Activated CD4-positive, alpha-beta T cell treated with anti-CD3 and anti-CD28 coated beads for 36 hours (primary cell): ENCODE data around the gene NT5DC3. TPM values are rescaled to one million over a fixed set of nuclear protein-coding genes. Genes with fewer than 3 reads are reported as not detected.

Source experiments
- ATAC-seq: fragments of 200-7000 bp; cut with Tn5 transposase; one replicate; pipeline ENCODE4 v1.10.0; 2021; ENCODE audit warnings: mild to moderate bottlenecking, moderate library complexity
- CTCF ChIA-PET: fragments of 350-600 bp; sonication (Branson Sonifier 250); formaldehyde crosslinking; loops from one replicate; lab custom pipeline; 2021; ENCODE audit warnings: antibody characterized with exemption; lab: Charles Lee
- POLR2A ChIA-PET: fragments of 350-600 bp; sonication (Branson Sonifier 250); formaldehyde crosslinking; loops from one replicate; lab custom pipeline; 2021; ENCODE audit warnings: antibody characterized with exemption, inconsistent platforms; lab: Charles Lee
- DNase-seq: peaks from one replicate; pipeline ENCODE4 v3.0.0-alpha.2; 2020
- H3K27ac Mint-ChIP-seq: one replicate; pipeline ENCODE4 v1.8.0; 2021; ENCODE audit warnings: mixed read lengths
- H3K27me3 Mint-ChIP-seq: one replicate; pipeline ENCODE4 v1.8.0; 2021; ENCODE audit warnings: mixed read lengths
- H3K36me3 Mint-ChIP-seq: one replicate; pipeline ENCODE4 v1.8.0; 2021; ENCODE audit warnings: low read depth, mixed read lengths
- H3K4me1 Mint-ChIP-seq: one replicate; pipeline ENCODE4 v1.8.0; 2021; ENCODE audit warnings: mixed read lengths
- H3K4me3 Mint-ChIP-seq: one replicate; pipeline ENCODE4 v1.8.0; 2021; ENCODE audit warnings: mild to moderate bottlenecking, moderate library complexity, mixed read lengths
- H3K9me3 Mint-ChIP-seq: one replicate; pipeline ENCODE4 v1.8.0; 2021; ENCODE audit warnings: low read depth, mixed read lengths
- intact Hi-C, 2 experiments: fragments of 100-400 bp; cut with DNase I in 1 of 2; cut with micrococcal nuclease in 1 of 2; formaldehyde crosslinking; loops; one replicate each; pipeline versions ENCODE4 v1.14.2 to v1.15.1; 2022 to 2024; cut with DNase I, micrococcal nuclease
- total RNA-seq, 2 experiments: library from RNA; stranded (reverse); gene quantifications; one replicate each; pipeline ENCODE4 v1.2.3, GENCODE V29; 2021

Gene NT5DC3
- total RNA-seq, 2 experiments from 2014 or later: 7.3 to 8.9 TPM

DNA sequence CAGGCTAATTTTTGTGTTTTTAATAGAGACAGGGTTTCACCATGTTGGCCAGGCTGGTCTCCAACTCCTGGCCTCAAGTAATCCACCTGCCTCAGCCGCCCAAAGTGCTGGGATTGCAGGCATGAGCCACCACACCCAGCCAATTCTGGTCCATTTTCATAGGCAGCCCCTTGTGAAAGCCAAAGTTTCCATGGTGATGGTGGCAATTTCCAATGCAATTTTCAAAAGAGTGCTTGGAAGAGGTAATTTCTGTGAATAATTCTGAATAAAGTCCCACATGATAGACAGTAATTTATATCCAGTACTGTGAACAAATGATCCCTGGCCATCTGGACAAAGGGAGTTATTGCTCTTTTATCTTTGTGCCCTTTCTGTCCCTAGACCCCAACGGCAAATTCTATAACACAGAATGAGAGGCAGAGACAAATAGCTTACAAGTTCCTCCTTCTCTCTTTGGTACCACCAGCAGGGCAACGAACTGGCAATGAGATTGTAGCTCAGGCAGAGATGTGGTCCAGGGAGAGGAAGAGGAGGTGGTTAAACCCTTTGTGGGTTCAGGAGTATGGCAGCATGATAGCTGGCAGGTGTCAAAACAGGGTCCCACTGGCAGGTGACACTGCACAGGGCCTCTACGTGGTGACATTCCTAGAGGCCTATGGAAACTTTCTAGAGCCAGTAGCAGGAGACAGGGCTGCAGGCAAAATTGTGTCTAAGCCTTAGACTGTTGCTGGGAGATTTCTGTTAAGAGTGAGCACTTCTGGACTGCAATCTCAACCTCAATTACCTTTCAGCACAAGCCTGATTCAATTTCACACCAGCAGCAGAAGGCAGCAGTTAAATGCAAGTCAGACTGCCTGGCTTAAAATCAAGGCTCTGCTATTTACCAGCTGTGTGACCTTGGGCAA lies 46.5 kb downstream of the NT5DC3 start:
- POLR2A ChIA-PET: interaction anchor here (0.6 kb wide), 1 partner anchor 1273 kb away, joined by 7 read pairs; no protein-coding TSS in a partner anchor
- H3K4me3 Mint-ChIP-seq: no peak overlapping the region
- ATAC-seq: no peak
- no peak overlapping the region for H3K27ac Mint-ChIP-seq
- DNase-seq: no peak
- no peaks in the 10 kb centered on the region for H3K9me3 Mint-ChIP-seq
- H3K36me3 Mint-ChIP-seq: peaks cover 20% of the 10 kb centered on the region
- H3K27me3 Mint-ChIP-seq: no peaks in the 10 kb centered on the region
- intact Hi-C loops: no loop called here
- CTCF ChIA-PET: no interaction called here
- no peaks in the 10 kb centered on the region for H3K4me1 Mint-ChIP-seq

DNA sequence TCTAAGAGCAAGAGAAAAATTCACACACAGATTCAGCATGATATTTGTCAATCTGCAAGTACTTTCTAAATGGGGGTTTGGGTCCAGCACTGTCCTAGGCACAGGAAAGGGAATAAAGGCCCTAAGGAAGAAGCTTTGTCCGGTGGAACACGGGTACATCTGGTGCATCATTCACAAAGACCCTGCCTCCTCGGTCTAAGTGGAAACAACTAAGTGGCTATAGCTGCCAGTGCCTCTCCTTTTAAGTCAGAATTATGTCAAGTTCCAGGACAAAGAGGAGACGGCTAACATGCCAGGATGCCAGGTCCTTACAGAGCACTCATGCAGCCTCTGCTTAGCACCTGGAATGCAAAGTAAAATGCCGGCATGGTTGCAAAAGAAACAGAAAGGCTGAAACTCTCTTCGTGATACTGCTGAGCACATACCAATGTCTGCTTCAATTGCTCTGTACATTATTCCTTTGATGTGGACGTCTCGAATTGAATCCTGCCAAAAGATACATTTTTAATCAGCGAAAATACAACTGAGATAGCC lies 47.5 kb downstream of the NT5DC3 start:
- intact Hi-C loops: no loop called here
- POLR2A ChIA-PET: no interaction called here
- Mint-ChIP-seq H3K27ac (no peak overlapping the region), H3K27me3 (no peaks in the 10 kb centered on the region), H3K4me3 (no peak overlapping the region), H3K4me1 (no peaks in the 10 kb centered on the region), H3K36me3 (peaks cover 20% of the 10 kb centered on the region), H3K9me3 (no peaks in the 10 kb centered on the region)
- ATAC-seq (no peak), DNase-seq (no peak)
- CTCF ChIA-PET: no interaction called here

DNA sequence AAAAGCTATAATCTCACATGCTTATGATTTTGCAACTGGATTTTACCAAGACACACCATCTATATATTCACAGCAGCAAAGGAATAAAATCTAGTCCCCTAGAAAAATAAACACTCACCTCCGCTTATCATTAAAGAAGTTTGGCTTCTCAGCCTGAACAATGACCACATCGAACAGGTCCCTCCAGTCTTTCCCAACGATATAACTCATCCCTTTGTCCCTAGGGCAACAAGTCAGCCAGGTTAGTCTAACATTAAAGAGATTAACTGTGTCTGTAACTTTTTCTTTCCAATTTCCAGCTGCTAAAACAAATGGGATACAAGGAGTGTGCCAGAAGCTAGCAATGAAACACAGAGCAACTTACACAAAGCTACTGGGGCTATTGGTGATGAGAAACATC lies 48.0 kb downstream of the NT5DC3 start:
- H3K9me3 Mint-ChIP-seq: no peaks in the 10 kb centered on the region
- H3K27me3 Mint-ChIP-seq: no peaks in the 10 kb centered on the region
- peaks cover 16% of the 10 kb centered on the region for H3K36me3 Mint-ChIP-seq
- intact Hi-C loops: no loop called here
- CTCF ChIA-PET: no interaction called here
- H3K27ac Mint-ChIP-seq: no peak overlapping the region
- H3K4me3 Mint-ChIP-seq: no peak overlapping the region
- ATAC-seq (no peak), DNase-seq (no peak)
- POLR2A ChIA-PET: no interaction called here
- no peaks in the 10 kb centered on the region for H3K4me1 Mint-ChIP-seq

DNA sequence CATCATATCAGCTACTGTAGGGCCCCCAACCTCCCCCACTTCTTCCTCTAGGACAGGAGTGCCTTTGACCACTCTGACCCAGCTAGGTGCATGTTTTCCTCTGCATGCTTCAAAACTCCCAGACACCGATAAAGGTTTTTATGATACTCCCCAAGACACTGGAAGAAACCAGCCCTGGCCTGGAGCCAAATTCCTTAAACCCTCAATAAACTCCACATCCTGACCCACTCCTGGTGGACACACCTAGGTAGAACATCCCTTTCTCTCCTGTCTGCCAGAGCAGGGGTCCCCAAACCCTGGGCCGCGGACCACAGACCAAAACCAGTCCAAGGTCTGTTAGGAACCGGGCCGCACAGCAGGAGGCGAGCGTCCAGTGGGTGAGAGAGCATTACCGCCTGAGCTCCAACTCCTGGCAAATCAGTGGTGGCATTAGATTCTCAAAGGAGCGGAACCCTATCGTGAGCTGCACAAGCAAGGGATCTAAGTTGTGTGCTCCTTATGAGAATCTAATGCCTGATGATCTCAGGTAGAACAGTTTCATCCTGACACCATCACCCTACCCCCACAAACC lies 49.6 kb downstream of the NT5DC3 start:
- Mint-ChIP-seq H3K36me3 (peaks cover 9% of the 10 kb centered on the region), H3K27me3 (no peaks in the 10 kb centered on the region), H3K4me3 (no peak overlapping the region), H3K4me1 (no peaks in the 10 kb centered on the region), H3K27ac (no peak overlapping the region), H3K9me3 (no peaks in the 10 kb centered on the region)
- intact Hi-C loops: no loop called here
- CTCF ChIA-PET: interaction anchor here (0.6 kb wide), 1 partner anchor 17 kb away, joined by 3 read pairs; no protein-coding TSS in a partner anchor
- no peak for ATAC-seq
- POLR2A ChIA-PET: no interaction called here
- DNase-seq: no peak

DNA sequence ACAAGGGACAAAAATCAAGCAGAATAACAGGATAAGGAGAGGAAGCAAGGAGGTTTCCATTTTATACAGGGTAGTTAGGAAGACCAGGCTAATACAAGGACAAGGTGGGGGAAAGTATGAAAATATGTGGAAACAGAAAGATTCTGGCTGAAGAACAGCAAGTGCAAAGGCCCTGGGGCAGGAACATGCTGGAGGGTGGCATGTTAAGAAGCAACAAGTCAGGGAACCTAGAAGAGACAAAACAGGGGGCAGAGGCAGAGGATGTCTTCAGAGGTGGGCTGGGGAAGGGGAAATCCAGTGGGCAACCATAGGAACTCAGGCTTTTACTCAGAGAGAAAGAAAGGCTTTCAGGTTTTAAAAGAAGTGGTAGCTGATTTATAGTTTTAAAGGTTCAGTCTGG lies 54.8 kb downstream of the NT5DC3 start:
- DNase-seq: no peak
- intact Hi-C loops: no loop called here
- ATAC-seq: no peak
- H3K36me3 Mint-ChIP-seq: peaks cover 22% of the 10 kb centered on the region
- H3K27ac Mint-ChIP-seq: no peak overlapping the region
- ChIA-PET POLR2A (no interaction called here), CTCF (no interaction called here)
- no peaks in the 10 kb centered on the region for H3K9me3 Mint-ChIP-seq
- no peaks in the 10 kb centered on the region for H3K4me1 Mint-ChIP-seq
- no peak overlapping the region for H3K4me3 Mint-ChIP-seq
- H3K27me3 Mint-ChIP-seq: no peaks in the 10 kb centered on the region

DNA sequence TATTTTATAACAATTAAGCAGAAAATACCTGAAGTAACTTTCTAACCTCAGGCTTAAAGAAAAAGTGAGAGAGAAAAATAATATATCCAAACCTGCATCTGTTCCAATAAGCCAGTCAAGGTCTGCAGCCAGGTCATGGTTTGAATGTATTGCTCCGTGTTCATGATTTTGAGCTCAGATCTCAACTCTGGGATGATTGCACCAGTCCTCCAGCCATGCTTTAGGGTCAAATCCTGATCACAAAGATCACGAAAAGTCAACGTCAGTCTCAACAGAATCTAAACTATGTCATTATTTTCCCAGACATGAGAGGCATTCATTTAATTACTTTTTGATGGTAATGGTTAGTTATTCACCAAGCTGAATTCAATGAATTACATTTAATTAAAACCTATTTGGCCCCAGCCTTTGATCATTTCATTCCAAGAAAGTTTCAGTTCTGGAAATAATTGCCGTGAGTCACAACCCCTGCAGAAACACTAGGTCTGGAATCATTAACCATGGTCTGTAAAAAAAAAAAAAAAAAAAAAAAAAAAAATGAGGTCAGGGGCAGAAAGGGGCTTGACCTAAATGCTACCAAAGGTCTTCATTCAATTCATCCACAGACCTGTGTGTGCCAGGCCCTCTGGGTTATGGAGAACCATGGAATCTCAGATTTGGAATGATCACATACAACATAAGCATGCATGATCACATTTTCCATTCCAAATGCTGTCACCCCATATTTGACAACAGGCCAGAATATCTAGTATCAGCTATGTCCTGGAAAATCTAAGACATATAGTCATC lies 55.6 kb downstream of the NT5DC3 start:
- no peaks in the 10 kb centered on the region for H3K4me1 Mint-ChIP-seq
- no peak overlapping the region for H3K27ac Mint-ChIP-seq
- ChIA-PET POLR2A (no interaction called here), CTCF (no interaction called here)
- no peaks in the 10 kb centered on the region for H3K9me3 Mint-ChIP-seq
- no peak for DNase-seq
- ATAC-seq: no peak
- no peak overlapping the region for H3K4me3 Mint-ChIP-seq
- intact Hi-C loops: no loop called here
- no peaks in the 10 kb centered on the region for H3K27me3 Mint-ChIP-seq
- H3K36me3 Mint-ChIP-seq: peaks cover 22% of the 10 kb centered on the region

DNA sequence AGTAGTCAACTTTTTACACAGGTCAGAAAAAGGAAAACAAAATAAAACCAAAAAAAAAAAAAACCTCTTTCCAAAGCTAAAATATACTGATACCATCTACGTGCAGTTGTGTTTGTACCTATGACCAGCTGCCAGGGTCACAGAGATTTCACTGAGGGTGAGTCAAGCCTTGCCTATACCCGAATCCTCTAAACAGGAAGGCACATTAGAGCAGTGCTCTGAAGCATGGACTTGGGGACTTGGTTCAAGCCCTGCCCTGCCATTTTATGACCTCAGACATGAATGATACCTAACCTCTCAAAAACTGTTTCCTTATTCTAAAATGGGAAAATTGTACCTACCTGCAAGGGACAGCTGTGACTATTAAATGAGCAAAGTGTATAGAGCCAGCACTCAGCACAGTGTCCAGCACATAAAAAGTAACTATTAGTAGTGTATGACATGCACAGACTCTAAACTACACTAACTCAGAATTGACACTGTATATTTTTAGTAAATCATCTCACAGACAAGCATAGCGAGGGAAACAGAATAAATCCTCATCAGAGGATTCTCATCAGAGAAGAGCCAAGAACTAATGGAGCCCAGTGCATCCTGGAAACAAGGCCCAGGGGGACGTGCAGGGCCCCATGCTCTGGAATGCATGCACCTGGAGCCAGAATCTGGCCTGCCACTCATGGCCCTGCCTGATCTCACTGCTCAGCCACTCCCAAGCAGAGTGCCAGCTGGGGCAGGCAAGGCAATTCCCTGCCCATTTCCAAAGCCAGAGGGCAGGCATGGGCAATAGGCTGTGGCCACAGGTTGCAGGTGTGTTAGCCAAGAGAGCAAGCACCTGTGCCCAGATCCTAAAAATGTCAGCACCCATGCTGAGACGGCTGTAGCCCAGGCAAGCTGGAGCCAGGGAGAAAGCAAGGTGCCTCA lies 57.0 kb downstream of the NT5DC3 start:
- no peaks in the 10 kb centered on the region for H3K9me3 Mint-ChIP-seq
- ATAC-seq (no peak), DNase-seq (no peak)
- no peaks in the 10 kb centered on the region for H3K4me1 Mint-ChIP-seq
- intact Hi-C loops: no loop called here
- no peak overlapping the region for H3K4me3 Mint-ChIP-seq
- ChIA-PET POLR2A (no interaction called here), CTCF (no interaction called here)
- H3K27ac Mint-ChIP-seq: no peak overlapping the region
- peaks cover 29% of the 10 kb centered on the region for H3K36me3 Mint-ChIP-seq
- H3K27me3 Mint-ChIP-seq: no peaks in the 10 kb centered on the region

DNA sequence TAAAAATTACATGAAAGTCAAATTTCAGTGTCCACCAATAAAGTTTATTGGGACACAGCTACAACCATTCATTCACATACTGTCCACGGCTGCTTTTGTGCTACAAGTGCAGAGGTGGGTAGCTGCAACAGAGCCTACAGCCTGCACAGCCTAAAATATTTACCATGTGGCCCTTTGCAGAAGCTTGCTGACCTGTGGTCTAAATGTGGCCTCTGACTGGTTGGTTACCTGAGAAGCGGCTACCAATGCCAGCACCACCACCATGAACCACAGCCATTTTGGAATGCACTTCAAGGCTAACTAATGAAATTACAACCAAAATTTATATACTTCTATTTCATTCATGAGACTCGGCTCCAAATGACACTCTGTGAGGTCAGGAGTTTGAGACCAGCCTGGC lies 58.6 kb downstream of the NT5DC3 start:
- POLR2A ChIA-PET: no interaction called here
- Mint-ChIP-seq H3K27me3 (no peaks in the 10 kb centered on the region), H3K27ac (no peak overlapping the region), H3K36me3 (peaks cover 41% of the 10 kb centered on the region), H3K4me3 (no peak overlapping the region), H3K4me1 (no peaks in the 10 kb centered on the region), H3K9me3 (no peaks in the 10 kb centered on the region)
- intact Hi-C loops: no loop called here
- DNase-seq (no peak), ATAC-seq (no peak)
- CTCF ChIA-PET: interaction anchor here (1.1 kb wide), 1 partner anchor 55 kb away, joined by 3 read pairs; no protein-coding TSS in a partner anchor

DNA sequence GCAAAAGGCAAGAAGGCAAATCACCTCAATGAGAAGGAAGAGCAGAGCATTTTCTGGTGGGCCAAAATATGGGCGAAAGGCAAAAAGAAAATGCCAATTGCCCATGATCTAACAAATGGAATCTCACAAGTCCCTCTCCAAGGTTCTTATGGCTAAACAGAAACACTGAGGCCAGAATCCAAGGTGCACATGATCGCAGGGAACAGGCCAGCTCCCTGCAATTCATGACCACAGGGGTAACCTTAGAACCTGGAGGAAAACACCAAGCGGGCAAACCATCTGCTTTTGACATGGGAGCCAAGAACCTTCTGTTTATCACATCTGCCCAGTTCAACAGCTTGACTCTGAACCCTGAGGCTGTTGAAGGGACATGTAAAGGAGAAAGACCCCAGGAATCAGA lies 60.0 kb downstream of the NT5DC3 start:
- peaks cover 48% of the 10 kb centered on the region for H3K36me3 Mint-ChIP-seq
- ATAC-seq (no peak), DNase-seq (no peak)
- CTCF ChIA-PET: interaction anchor here (0.6 kb wide), 3 partner anchors 49 to 212 kb away, joined by 3 to 4 read pairs (median 3); no protein-coding TSS in a partner anchor
- H3K27ac Mint-ChIP-seq: no peak overlapping the region
- H3K27me3 Mint-ChIP-seq: no peaks in the 10 kb centered on the region
- H3K4me3 Mint-ChIP-seq: no peak overlapping the region
- H3K9me3 Mint-ChIP-seq: no peaks in the 10 kb centered on the region
- intact Hi-C loops: no loop called here
- POLR2A ChIA-PET: no interaction called here
- H3K4me1 Mint-ChIP-seq: no peaks in the 10 kb centered on the region

DNA sequence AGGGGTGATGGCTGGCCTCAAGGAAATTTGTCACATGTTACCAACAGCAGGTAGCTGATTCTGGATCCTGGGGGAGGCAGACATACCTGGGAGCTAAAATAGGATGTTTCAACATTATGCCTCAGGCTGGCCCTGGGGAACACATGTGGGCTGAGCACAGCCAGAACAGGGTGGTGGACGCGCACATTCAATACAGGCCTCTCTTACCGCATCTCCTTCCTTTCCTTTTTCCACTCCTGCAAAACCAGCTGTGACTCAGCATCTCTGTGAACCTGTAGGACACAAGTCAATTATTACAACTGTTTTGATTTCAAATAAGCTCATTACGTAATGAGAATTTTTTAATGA lies 61.0 kb downstream of the NT5DC3 start:
- DNase-seq (no peak), ATAC-seq (no peak)
- Mint-ChIP-seq H3K36me3 (peaks cover 46% of the 10 kb centered on the region), H3K9me3 (no peaks in the 10 kb centered on the region), H3K4me3 (no peak overlapping the region), H3K4me1 (no peaks in the 10 kb centered on the region), H3K27me3 (no peaks in the 10 kb centered on the region), H3K27ac (no peak overlapping the region)
- intact Hi-C loops: no loop called here
- CTCF ChIA-PET: interaction anchor here (0.6 to 0.7 kb wide), 2 partner anchors 30 to 56 kb away, joined by 3 read pairs; no protein-coding TSS in a partner anchor
- POLR2A ChIA-PET: no interaction called here
